ENCODE data around the gene SHKBP1.

The SHKBP1 gene

GRCh38 chr19:40567750-40568494, 8.8 kb upstream of the SHKBP1 start:
- DNase-seq (ENCODE audit: low read depth): no peak
- H3K4me3 ChIP-seq (ENCODE audit: low read depth, low read length): peak overlapping the region; percentile 26
- no peak for TF ChIP-seq CTCF (conservative IDR thresholded peaks at IDR 0.05; ENCODE audit: low read depth, low read length)

GRCh38 chr19:40570313-40571004, 6.2 kb upstream of the SHKBP1 start:
- H3K4me3 ChIP-seq (ENCODE audit: low read depth, low read length): peak overlapping the region; percentile 58

GRCh38 chr19:40571005-40571318, 5.7 kb upstream of the SHKBP1 start:
- no peak for TF ChIP-seq CTCF (conservative IDR thresholded peaks at IDR 0.05; ENCODE audit: low read depth, low read length)
- H3K4me3 ChIP-seq (ENCODE audit: low read depth, low read length): no peak overlapping the region
- no peak for DNase-seq (ENCODE audit: low read depth)

More at GRCh38 chr19:40570313-40571004, 6.2 kb upstream of the SHKBP1 start:
- DNase-seq (ENCODE audit: low read depth): peak; percentile 100
- peak; percentile 60 for TF ChIP-seq CTCF (conservative IDR thresholded peaks at IDR 0.05; ENCODE audit: low read depth, low read length)

- H3K4me3 ChIP-seq (ENCODE audit: low read depth, low read length): no peak overlapping the region
- DNase-seq (ENCODE audit: low read depth): no peak
- no peak for TF ChIP-seq CTCF (conservative IDR thresholded peaks at IDR 0.05; ENCODE audit: low read depth, low read length)
These were observed 4.7 kb upstream of the SHKBP1 start for GRCh38 chr19:40571831-40572495.

- DNase-seq (ENCODE audit: low read depth): no peak
- no peak overlapping the region for H3K4me3 ChIP-seq (ENCODE audit: low read depth, low read length)
- TF ChIP-seq CTCF (conservative IDR thresholded peaks at IDR 0.05; ENCODE audit: low read depth, low read length): no peak
These were observed 1.3 kb upstream of the SHKBP1 start for GRCh38 chr19:40575326-40575725.

GRCh38 chr19:40576151-40576584, 505 bp upstream of the SHKBP1 start:
- H3K4me3 ChIP-seq (ENCODE audit: low read depth, low read length): peak overlapping the region; percentile 69
- DNase-seq (ENCODE audit: low read depth): no peak
- no peak for TF ChIP-seq CTCF (conservative IDR thresholded peaks at IDR 0.05; ENCODE audit: low read depth, low read length)
